HG02981 (cell line): ENCODE results near the gene CDHR4.
"Not testable (repeated sequence)": the region's sequence is repeated elsewhere in the genome, so short reads cannot be mapped to it uniquely, and the experiment has no call there.

Experiments used
- ATAC-seq: cut with Tn5 transposase; IDR thresholded peaks from one replicate; pipeline ENCODE4 v1.9.1; 2021; ENCODE audit warnings: mild to moderate bottlenecking, moderate library complexity; ENCODE audit not compliant: unreplicated experiment

The CDHR4 gene

GRCh38 chr3:49803465-49804140 is 3.9 kb upstream of the CDHR4 start:
- ATAC-seq, result no peak

- ATAC-seq, result peak; percentile 46
Measured at GRCh38 chr3:49802719-49803464, 3.2 kb upstream of the CDHR4 start, which contains the start of gene INKA1. Gene INKA1 (plus strand): TSS chr3:49803261. CDS start chr3:49803393, 132 bp downstream.

DNA sequence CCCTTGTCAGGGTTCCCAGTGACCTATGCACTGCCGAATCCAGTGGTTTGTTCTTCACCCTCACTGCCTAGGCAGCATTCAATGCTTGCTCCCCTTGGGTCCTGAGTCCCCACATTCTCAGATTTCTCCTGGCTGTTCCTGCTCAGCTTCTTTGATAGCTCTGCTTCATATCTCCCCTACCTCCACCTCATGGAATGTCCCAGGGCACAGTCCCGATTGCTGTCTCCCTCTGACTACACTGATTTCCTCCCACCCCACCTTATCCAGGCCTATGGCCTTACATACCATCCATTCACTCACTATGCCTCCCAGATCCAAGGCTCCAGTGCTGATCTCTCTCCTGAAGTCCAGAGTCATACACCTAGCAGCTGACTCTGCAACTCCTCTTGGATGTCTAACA is 1.5 kb upstream of the CDHR4 start:
- ATAC-seq, result no peak

DNA sequence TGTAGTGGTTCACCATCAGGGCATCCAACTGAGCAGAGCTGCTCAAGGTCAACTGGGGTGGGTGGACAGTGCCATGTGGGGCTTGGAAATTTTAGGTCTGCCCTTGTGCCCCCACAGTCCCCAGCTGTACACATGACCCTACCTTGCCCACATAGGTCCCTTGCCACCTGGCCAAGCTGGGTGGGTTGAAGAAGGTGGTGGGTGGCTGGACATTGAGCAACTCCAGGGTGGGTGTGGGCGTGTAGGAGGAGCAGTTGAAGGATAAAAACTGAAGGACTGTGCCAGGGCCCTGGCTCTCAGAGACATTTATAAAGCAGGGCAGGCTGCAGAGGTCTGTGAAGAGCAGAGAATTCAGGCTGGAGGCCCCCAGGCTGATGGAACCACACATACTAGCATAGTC is 568 bp downstream of the CDHR4 start:
- ATAC-seq, result no peak

DNA sequence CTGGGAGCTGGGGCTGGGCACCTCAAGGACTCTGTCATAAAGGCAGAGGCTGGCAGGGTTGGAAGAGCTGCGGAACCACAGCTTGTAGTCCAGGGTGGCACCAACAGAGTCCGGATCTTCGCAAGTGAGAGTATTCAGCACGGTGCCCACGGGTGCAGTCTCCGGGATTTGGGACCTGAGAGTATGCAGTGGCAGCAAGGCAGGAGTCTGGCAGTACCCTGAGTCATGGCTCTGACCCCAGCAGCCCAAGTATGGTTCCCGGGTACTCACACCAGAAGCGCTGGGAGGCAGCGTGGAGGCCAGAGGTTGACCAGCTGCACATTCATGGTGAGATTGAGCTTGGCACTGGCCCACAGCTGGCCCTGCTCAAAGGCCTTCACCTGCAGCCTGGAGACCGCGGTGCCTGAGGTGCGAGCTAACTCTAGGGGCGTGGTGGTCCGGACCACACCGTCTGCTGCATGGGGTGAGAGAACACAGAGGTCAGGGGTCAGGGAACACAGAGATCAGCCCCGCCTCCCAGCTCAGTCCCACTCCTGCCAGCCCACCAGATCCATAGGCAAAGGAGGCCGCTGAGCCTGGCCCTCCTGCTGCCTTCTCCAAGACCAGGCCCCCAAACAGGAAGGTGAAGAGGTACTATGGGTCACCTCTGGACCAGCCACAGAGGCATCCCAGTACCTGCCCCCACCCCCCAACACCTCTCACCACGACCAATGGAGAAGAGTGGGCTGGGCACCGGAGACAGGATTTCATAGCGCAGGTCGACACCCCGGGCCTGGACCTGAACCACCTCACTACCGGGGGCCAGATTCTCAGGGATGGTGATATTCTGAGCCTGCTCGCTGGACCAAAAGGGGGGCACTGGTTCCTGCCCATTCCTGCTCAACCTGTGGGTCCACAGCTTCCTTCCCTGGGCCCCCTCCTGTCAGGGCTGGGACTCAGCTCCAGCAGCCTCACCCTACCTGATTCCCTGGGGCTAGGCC is 4.5 kb downstream of the CDHR4 start:
- ATAC-seq, result no peak

DNA sequence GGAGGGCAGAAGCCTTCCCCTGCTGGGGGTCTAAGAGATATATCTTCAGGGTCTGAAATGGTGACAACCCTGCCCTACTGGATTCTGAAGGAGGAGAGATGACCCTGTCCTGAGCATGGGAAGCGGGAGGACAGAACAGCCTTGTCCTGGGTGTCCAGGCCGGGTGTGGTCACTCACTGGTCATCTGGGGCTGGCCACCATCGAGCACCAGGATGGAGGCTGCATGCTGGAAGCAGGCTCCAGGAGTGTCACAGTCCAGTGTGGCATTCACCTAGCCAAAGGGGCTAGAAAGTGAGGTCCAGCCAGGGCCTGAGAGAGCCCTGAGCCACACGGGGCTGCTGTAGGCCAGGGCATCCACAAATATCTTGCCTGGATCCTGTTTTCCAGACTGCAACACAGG is 5.2 kb downstream of the CDHR4 start:
- no peak for ATAC-seq

GRCh38 chr3:49793486-49794085 is 6.1 kb downstream of the CDHR4 start:
- no peak for ATAC-seq

GRCh38 chr3:49792371-49793150 is 7.1 kb downstream of the CDHR4 start:
- no peak for ATAC-seq

- no peak for ATAC-seq
Measured at GRCh38 chr3:49791571-49791970, 8.1 kb downstream of the CDHR4 start.

GRCh38 chr3:49790626-49791411 is 8.9 kb downstream of the CDHR4 start:
- ATAC-seq, result no peak

DNA sequence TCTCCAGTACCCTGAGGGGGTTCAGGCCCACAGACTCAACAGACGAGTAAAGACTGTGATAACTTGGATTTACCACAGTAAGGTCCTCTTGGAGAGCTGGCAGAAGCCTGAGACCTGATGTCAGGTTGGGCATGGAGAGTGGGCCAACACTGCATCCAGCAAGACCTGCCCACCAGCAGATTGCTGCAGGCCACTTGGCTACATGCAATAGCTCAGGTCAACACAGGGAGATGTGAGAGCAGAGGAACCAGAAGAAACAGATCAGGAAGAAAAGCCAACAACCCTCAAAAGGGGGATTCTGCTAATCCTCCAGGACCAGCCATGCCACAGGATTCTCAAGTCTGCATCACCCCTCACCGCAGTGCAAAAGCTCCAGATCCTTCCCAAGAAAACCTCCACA is 11.6 kb downstream of the CDHR4 start:
- no peak for ATAC-seq

GRCh38 chr3:49787536-49787935 is 12.1 kb downstream of the CDHR4 start:
- ATAC-seq, result no peak

- no peak for ATAC-seq
Measured at GRCh38 chr3:49787182-49787464, 12.6 kb downstream of the CDHR4 start.

- peak; percentile 98 for ATAC-seq
Measured at GRCh38 chr3:49786357-49787181, 13.1 kb downstream of the CDHR4 start, which contains the start of gene IP6K1. Gene IP6K1 (minus strand): TSS chr3:49786542. CDS start chr3:49748040, 38,502 bp downstream.

DNA sequence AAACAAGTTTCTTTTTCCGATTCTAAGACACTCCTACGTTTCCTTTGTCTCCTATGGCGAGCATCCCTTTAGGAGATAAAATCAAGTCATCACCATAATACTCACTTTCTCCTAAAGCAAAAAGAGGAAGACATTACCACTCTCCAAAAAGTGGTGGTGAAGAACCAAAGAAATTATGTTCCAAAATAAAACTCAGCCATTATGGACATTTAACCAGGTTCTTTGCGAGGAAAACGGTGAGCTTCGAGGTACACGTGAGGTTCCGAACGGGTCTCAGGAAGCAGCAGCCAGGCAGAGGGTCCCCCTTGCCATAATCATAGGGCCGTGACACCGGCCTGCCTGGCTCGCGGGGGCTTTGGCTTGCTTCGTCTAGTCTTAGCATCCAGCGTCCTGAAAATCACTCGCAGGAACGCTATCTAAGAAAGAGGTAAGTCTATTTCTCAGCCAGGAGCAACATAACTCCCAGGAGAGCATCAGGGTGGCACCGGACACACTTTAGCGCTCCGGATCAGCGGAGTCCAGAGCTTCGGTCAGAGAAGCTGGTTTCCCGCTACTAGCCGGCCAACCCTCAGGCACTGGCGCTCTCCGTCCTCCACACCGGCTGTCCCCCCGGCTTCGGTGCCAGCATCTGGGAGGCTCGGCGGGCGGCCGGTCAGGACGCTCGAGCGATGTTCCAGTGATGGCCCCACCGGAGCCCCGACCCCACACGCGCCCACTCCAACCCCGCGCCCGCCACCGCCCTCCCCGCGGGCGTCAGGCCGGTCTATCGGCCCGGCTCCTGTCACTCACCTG is 13.9 kb downstream of the CDHR4 start:
- ATAC-seq, result peak; percentile 46

- not testable (repeated sequence) for ATAC-seq
Measured at GRCh38 chr3:49782277-49782676, 17.4 kb downstream of the CDHR4 start.

DNA sequence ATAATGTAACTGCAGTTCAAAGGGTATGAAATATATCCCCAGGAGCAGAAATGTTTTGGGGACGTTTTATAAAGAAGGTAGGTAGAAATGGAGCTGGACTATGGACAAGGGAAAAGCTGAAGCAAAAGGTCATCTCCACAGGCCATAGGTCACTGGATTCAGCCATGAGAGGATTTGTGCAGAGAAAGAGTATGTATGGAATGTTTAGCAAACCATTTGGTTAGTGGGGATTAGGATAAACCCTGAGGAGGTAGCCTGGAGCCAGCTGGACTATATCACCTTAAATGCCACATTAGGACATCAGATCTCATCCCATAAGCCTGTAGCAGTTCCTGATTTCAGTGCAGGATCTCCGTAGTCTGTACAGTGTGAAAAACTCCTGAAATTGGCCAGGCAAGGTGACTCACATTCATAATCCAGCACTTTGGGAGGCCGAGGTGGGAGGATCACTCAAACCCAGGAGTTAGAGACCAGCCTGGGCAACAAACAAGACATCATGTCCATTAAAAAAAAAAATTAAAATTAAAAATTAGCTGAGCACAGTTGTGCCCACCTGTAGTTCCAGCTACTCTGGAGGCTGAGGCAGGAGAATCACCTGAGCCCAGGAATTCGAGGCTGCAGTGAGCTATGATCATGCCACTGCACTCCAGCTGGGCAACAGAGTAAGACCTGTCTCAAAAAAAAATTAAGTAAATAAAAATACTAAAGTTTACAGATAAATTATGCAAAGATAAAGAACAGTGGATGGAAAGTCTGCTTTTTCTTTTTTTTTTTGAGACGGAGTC is 18.1 kb downstream of the CDHR4 start:
- no peak for ATAC-seq
